Smooth muscle cell (in vitro differentiated cells): Measurements from ENCODE around the gene S100Z. TPM values are rescaled to one million over a fixed set of nuclear protein-coding genes. Genes with fewer than 3 reads are reported as not detected.
A peak's percentile ranks its signal among the peaks of the same experiment; 100 is the strongest.
"Not testable (repeated sequence)": the region's sequence is repeated elsewhere in the genome, so short reads cannot be mapped to it uniquely, and the experiment has no call there.

Experiments used
- DNase-seq: peaks from one replicate; lab custom pipeline; 2025; ENCODE audit not compliant: unreplicated experiment; lab: John Stamatoyannopoulos, UW
- H2AFZ ChIP-seq: fragments of 200-600 bp; sonication (generic); 2 replicates; pipeline ENCODE4 v1.6.0; 2016; ENCODE audit warnings: antibody characterized with exemption, low read depth, mild to moderate bottlenecking
- H3F3A ChIP-seq: fragments of 200-600 bp; sonication (generic); 2 replicates; pipeline ENCODE4 v1.6.0; 2017; ENCODE audit warnings: antibody characterized with exemption, low read depth
- H3K27ac ChIP-seq: fragments of 200-600 bp; sonication (generic); 2 replicates; pipeline ENCODE4 v1.5.1; 2016; ENCODE audit warnings: low read depth, mild to moderate bottlenecking
- H3K27me3 ChIP-seq: fragments of 200-600 bp; sonication (generic); 2 replicates; pipeline ENCODE4 v1.6.1; 2016; ENCODE audit warnings: low read depth, mild to moderate bottlenecking
- H3K36me3 ChIP-seq: fragments of 200-600 bp; sonication (generic); 2 replicates; pipeline ENCODE4 v1.5.1; 2016; ENCODE audit warnings: low read depth
- H3K4me1 ChIP-seq: fragments of 200-600 bp; sonication (generic); 2 replicates; pipeline ENCODE4 v1.5.1; 2016; ENCODE audit warnings: low read depth
- H3K4me2 ChIP-seq: fragments of 200-600 bp; sonication (generic); 2 replicates; pipeline ENCODE4 v1.6.0; 2016; ENCODE audit warnings: mild to moderate bottlenecking
- H3K4me3 ChIP-seq: fragments of 200-600 bp; sonication (generic); 2 replicates; pipeline ENCODE4 v1.5.1; 2016; ENCODE audit warnings: mild to moderate bottlenecking
- H3K79me2 ChIP-seq: fragments of 200-600 bp; sonication (generic); 2 replicates; pipeline ENCODE4 v1.6.0; 2016; ENCODE audit warnings: low read depth, mild to moderate bottlenecking
- H3K9ac ChIP-seq: fragments of 200-600 bp; sonication (generic); 2 replicates; pipeline ENCODE4 v1.6.0; 2016; ENCODE audit warnings: low read depth
- H3K9me3 ChIP-seq: fragments of 200-600 bp; sonication (generic); replicated peaks from 2 replicates; pipeline ENCODE4 v1.5.1; 2016; ENCODE audit warnings: low read depth
- H4K20me1 ChIP-seq: fragments of 200-600 bp; sonication (generic); 2 replicates; pipeline ENCODE4 v1.6.0; 2016; ENCODE audit warnings: low read depth
- WGBS: methylation state at CpG from one replicate; pipeline ENCODE4 v1.1.7; 2016; ENCODE audit warnings: low lambda C conversion rate; 5-methylcytosine and 5-hydroxymethylcytosine counted together
- polyA plus RNA-seq: library from polyadenylated mRNA; unstranded; fragments of >200 nt; fragmentation: Nextera tagmentation; extraction: Ambion mirVana; gene quantifications from 2 replicates; pipeline ENCODE4 v1.2.1, GENCODE V29; 2016
- total RNA-seq: library from RNA; depleted of rRNA; stranded (reverse); fragments of >200 nt; gene quantifications from 2 replicates; pipeline ENCODE4 v1.2.3, GENCODE V29; 2014
- TF ChIP-seq, protein P1 (sequence below): fragments of 200-600 bp; sonication (generic); IDR thresholded peaks from 2 replicates; pipeline ENCODE4 v1.5.1; 2017; ENCODE audit warnings: borderline replicate concordance, mild to moderate bottlenecking, antibody characterized with exemption; ENCODE audit not compliant: insufficient read depth, poor library complexity, severe bottlenecking

Gene S100Z
- total and polyA plus RNA-seq, 2 experiments from 2014 or later: 0.34 TPM; not detected in 1

DNA sequence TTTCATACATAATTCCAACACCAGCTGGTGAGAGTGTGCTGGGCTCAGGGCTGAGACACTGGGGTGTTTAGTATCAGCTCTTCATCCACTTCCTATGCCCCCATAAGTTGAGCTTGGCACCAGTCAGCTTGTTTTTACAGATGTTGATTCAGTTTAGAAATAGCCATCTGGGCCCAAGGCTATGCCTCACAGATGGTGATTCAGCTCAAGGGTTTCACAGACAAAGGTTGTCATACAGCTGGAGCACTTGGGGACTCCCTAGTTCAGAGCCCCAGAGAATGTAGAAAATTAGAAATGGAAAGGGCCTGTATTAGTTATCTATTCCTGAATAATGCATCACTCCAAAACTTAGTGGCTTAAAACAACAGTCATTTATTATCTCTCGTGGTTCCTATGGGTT lies 92.8 kb downstream of the S100Z start:
- Histone ChIP-seq H4K20me1 (no peaks in the 10 kb centered on the region), H3K27me3 (no peaks in the 10 kb centered on the region), H3K9me3 (no peaks in the 10 kb centered on the region), H3K4me1 (peaks cover 4% of the 10 kb centered on the region), H3K4me2 (no peak overlapping the region), H3K9ac (no peak overlapping the region), H3K27ac (peak overlapping the region; percentile 37), H3K79me2 (no peaks in the 10 kb centered on the region), H2AFZ (no peak overlapping the region), H3F3A (no peaks in the 10 kb centered on the region), H3K4me3 (no peak overlapping the region), H3K36me3 (no peaks in the 10 kb centered on the region)
- WGBS: 59% methylated on average over 1 of the region's 1 CpG
- TF ChIP-seq, protein P1, sequence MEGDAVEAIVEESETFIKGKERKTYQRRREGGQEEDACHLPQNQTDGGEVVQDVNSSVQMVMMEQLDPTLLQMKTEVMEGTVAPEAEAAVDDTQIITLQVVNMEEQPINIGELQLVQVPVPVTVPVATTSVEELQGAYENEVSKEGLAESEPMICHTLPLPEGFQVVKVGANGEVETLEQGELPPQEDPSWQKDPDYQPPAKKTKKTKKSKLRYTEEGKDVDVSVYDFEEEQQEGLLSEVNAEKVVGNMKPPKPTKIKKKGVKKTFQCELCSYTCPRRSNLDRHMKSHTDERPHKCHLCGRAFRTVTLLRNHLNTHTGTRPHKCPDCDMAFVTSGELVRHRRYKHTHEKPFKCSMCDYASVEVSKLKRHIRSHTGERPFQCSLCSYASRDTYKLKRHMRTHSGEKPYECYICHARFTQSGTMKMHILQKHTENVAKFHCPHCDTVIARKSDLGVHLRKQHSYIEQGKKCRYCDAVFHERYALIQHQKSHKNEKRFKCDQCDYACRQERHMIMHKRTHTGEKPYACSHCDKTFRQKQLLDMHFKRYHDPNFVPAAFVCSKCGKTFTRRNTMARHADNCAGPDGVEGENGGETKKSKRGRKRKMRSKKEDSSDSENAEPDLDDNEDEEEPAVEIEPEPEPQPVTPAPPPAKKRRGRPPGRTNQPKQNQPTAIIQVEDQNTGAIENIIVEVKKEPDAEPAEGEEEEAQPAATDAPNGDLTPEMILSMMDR: no peak
- no peak for DNase-seq

DNA sequence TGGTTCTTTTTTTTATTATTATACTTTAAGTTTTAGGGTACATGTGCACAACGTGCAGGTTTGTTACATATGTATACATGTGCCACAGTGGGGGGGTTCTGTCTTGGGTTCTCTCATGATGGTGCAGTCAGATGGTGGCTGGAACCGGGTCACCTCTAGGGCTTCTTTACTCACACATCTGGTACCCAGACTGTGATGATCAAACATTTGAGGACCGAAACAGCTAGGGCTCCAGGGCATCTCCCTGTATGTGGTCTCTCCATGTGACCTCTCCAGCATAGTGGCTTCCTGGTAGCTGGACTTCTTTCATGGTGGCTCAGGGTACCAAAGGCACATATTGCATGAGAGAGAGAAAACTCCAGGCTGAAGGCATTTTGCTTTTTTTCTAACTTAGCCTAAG lies 93.2 kb downstream of the S100Z start:
- no peak overlapping the region for H3K4me2 ChIP-seq
- H3K36me3 ChIP-seq: no peaks in the 10 kb centered on the region
- no peak overlapping the region for H3K4me3 ChIP-seq
- TF ChIP-seq, protein P1: no peak
- H3K9ac ChIP-seq: no peak overlapping the region
- H3K9me3 ChIP-seq: no peaks in the 10 kb centered on the region
- H3K27ac ChIP-seq: peak overlapping the region; percentile 37
- no peaks in the 10 kb centered on the region for H3K79me2 ChIP-seq
- DNase-seq: no peak
- H3K27me3 ChIP-seq: no peaks in the 10 kb centered on the region
- no peak overlapping the region for H2AFZ ChIP-seq
- H4K20me1 ChIP-seq: no peaks in the 10 kb centered on the region
- H3F3A ChIP-seq: no peaks in the 10 kb centered on the region
- 77% methylated on average over 3 of the region's 3 CpGs for WGBS
- peaks cover 4% of the 10 kb centered on the region for H3K4me1 ChIP-seq

DNA sequence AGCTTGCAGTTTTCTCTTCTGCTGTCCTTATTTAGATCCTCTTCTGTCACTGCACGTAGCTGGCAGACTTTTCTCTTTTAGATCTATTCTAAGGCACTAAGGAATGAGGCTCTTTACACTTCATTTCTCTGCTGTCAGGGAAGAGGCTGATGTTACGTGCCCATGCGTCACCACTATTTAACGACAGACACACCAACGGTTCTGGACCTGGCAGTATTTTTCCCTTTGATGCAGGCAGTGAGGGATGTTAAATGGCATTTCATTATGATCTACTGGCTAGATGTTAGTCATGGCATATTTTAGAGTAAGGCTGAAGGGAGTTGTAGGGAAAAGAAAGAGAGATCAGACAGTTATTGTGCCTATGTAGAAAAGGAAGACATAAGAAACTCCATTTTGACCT lies 94.8 kb downstream of the S100Z start:
- Histone ChIP-seq H3K27ac (peak overlapping the region; percentile 58), H2AFZ (peak overlapping the region; percentile 56), H3K79me2 (no peaks in the 10 kb centered on the region), H3K9ac (no peak overlapping the region), H3F3A (no peaks in the 10 kb centered on the region), H3K9me3 (no peaks in the 10 kb centered on the region), H3K27me3 (no peaks in the 10 kb centered on the region), H4K20me1 (no peaks in the 10 kb centered on the region), H3K4me1 (peaks cover 4% of the 10 kb centered on the region), H3K4me2 (peak overlapping the region; percentile 23), H3K36me3 (no peaks in the 10 kb centered on the region), H3K4me3 (no peak overlapping the region)
- TF ChIP-seq, protein P1: no peak
- 24% methylated on average over 5 of the region's 5 CpGs for WGBS
- no peak for DNase-seq

DNA sequence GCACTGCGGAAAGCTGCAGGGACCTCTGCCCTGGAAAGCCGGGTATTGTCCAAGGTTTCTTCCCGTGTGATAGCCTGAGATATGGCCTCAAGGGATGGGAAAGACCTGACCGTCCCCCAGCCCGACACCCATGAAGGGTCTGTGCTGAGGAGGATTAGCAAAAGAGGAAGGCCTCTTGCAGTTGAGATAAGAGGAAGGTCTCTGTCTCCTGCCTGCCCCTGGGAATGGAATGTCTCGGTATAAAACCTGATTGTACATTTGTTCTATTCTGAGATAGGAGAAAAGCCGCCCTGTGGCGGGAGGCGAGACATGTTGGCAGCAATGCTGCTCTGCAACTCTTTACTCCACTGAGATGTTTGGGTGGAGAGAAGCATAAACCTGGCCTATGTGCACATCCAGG lies 95.4 kb downstream of the S100Z start:
- WGBS: 34% methylated on average over 9 of the region's 9 CpGs

More for the DNA sequence above, 95.4 kb downstream of the S100Z start:
- H3K36me3 ChIP-seq, H3K4me3 ChIP-seq, H3K9ac ChIP-seq, DNase-seq, H3K9me3 ChIP-seq, H3F3A ChIP-seq, H3K4me1 ChIP-seq, H3K27me3 ChIP-seq, H4K20me1 ChIP-seq, H3K79me2 ChIP-seq: not testable (repeated sequence)
- peak overlapping the region; percentile 23 for H3K4me2 ChIP-seq
- H2AFZ ChIP-seq: peak overlapping the region; percentile 56
- peak overlapping the region; percentile 43 for H3K27ac ChIP-seq
